HepG2 (cell line): ENCODE results near the gene PRMT5. TPM values are rescaled to one million over a fixed set of nuclear protein-coding genes. Genes with fewer than 3 reads are reported as not detected.

ENCODE experiments used
- AHR ChIP-seq: IDR thresholded peaks from 2 replicates; pipeline ENCODE4 v1.6.1; 2018; ENCODE audit warnings: missing genetic modification reagents, missing compliant biosample characterization
- CCAR2 ChIP-seq: fragments of 200-400 bp; formaldehyde crosslinking; optimal IDR thresholded peaks from 2 replicates; pipeline ENCODE3; 2018; ENCODE audit warnings: low read depth, mild to moderate bottlenecking, low read length, moderate library complexity
- CENPT ChIP-seq: sonication (generic); formaldehyde crosslinking; IDR thresholded peaks from 2 replicates; pipeline ENCODE4 v1.8.0; 2022; ENCODE audit warnings: low read depth, mild to moderate bottlenecking, moderate library complexity, missing genetic modification reagents
- EP300 ChIP-seq, 3 experiments: sonication (generic) in 1 of 3; formaldehyde crosslinking in 1 of 3; IDR thresholded peaks; 2 replicates each; pipeline versions ENCODE4 v1.5.1 to v1.6.1; 2011 to 2020; ENCODE audit warnings: low read depth in 2 of 3, low read length in 2 of 3, borderline replicate concordance in 1 of 3, improper control_type of control experiment in 1 of 3, mild to moderate bottlenecking in 1 of 3, missing genetic modification reagents in 1 of 3, moderate library complexity in 1 of 3
- GABPB1 ChIP-seq: IDR thresholded peaks from 2 replicates; pipeline ENCODE4 v1.6.1; 2016; ENCODE audit warnings: mild to moderate bottlenecking, missing genetic modification reagents, moderate library complexity, missing compliant biosample characterization
- HES4 ChIP-seq: sonication (generic); formaldehyde crosslinking; IDR thresholded peaks from 2 replicates; pipeline ENCODE4 v1.9.0; 2021; ENCODE audit warnings: mild to moderate bottlenecking, missing genetic modification reagents, borderline replicate concordance
- KAT8 ChIP-seq: IDR thresholded peaks from 2 replicates; pipeline ENCODE4 v1.6.1; 2016; ENCODE audit warnings: missing genetic modification reagents, missing compliant biosample characterization
- MTA1 ChIP-seq: sonication (generic); formaldehyde crosslinking; IDR thresholded peaks from 2 replicates; pipeline ENCODE4 v1.4.0; 2020; ENCODE audit warnings: missing genetic modification reagents, mild to moderate bottlenecking, borderline replicate concordance
- NFE2L1 ChIP-seq: sonication (generic); formaldehyde crosslinking; IDR thresholded peaks from 2 replicates; pipeline ENCODE4 v1.4.0; 2020; ENCODE audit warnings: missing genetic modification reagents, mild to moderate bottlenecking, borderline replicate concordance
- PHB2 ChIP-seq: fragments of 450-650 bp; IDR thresholded peaks from 2 replicates; pipeline ENCODE4 v1.6.1; 2018; ENCODE audit not compliant: partially characterized antibody
- PHF21A ChIP-seq: sonication (generic); formaldehyde crosslinking; IDR thresholded peaks from 2 replicates; pipeline ENCODE4 v1.5.0; 2020; ENCODE audit warnings: mild to moderate bottlenecking, missing genetic modification reagents
- RFX5 ChIP-seq: IDR thresholded peaks from 2 replicates; pipeline ENCODE4 v1.6.1; 2011; ENCODE audit warnings: low read depth, low read length, improper control_type of control experiment
- TMF1 ChIP-seq: sonication (generic); formaldehyde crosslinking; IDR thresholded peaks from 2 replicates; pipeline ENCODE4 v1.8.1; 2022; ENCODE audit warnings: low read depth, missing genetic modification reagents
- ZBTB21 ChIP-seq: sonication (generic); formaldehyde crosslinking; IDR thresholded peaks from 2 replicates; pipeline ENCODE4 v1.4.0; 2020; ENCODE audit warnings: missing genetic modification reagents
- ZFP36 ChIP-seq: fragments of 150-350 bp; IDR thresholded peaks from 2 replicates; pipeline ENCODE4 v1.6.1; 2018; ENCODE audit warnings: borderline replicate concordance, low read length, low read depth; ENCODE audit not compliant: partially characterized antibody
- ZFYVE20 ChIP-seq: sonication (generic); formaldehyde crosslinking; IDR thresholded peaks from 2 replicates; pipeline ENCODE4 v1.8.0; 2023; ENCODE audit warnings: low read depth, mild to moderate bottlenecking, moderate library complexity, missing genetic modification reagents, borderline replicate concordance
- ZNF207 ChIP-seq: fragments of 450-650 bp; IDR thresholded peaks from 2 replicates; pipeline ENCODE4 v1.6.1; 2016; ENCODE audit warnings: antibody characterized with exemption, borderline replicate concordance
- ZNF335 ChIP-seq: sonication (generic); formaldehyde crosslinking; IDR thresholded peaks from 2 replicates; pipeline ENCODE4 v1.4.0; 2020; ENCODE audit warnings: missing genetic modification reagents
- ZNF33B ChIP-seq: sonication (generic); formaldehyde crosslinking; IDR thresholded peaks from 2 replicates; pipeline ENCODE4 v1.5.1; 2020; ENCODE audit warnings: mild to moderate bottlenecking, missing genetic modification reagents
- ZNF350 ChIP-seq: sonication (generic); formaldehyde crosslinking; IDR thresholded peaks from 2 replicates; pipeline ENCODE4 v1.4.0; 2020; ENCODE audit warnings: mild to moderate bottlenecking, low read depth, missing genetic modification reagents, borderline replicate concordance
- ZNF431 ChIP-seq: sonication (generic); formaldehyde crosslinking; IDR thresholded peaks from 2 replicates; pipeline ENCODE4 v1.9.0; 2022; ENCODE audit warnings: missing genetic modification reagents, low read depth, mild to moderate bottlenecking, borderline replicate concordance
- ZNF547 ChIP-seq: sonication (generic); formaldehyde crosslinking; IDR thresholded peaks from 2 replicates; pipeline ENCODE4 v1.5.1; 2020; ENCODE audit warnings: mild to moderate bottlenecking, missing genetic modification reagents
- ZNF605 ChIP-seq: sonication (generic); formaldehyde crosslinking; IDR thresholded peaks from 2 replicates; pipeline ENCODE4 v1.8.0; 2022; ENCODE audit warnings: mild to moderate bottlenecking, missing genetic modification reagents
- ZNF652 ChIP-seq: IDR thresholded peaks from 2 replicates; pipeline ENCODE4 v1.6.1; 2016; ENCODE audit warnings: low read depth, borderline replicate concordance
- ZNF816 ChIP-seq: sonication (generic); formaldehyde crosslinking; IDR thresholded peaks from 2 replicates; pipeline ENCODE4 v1.8.0; 2022; ENCODE audit warnings: missing genetic modification reagents, mild to moderate bottlenecking, borderline replicate concordance
- polyA plus RNA-seq, 8 experiments: library from polyadenylated mRNA; depleted of rRNA in 3 of 8; stranded (reverse) in 7 of 8; unstranded in 1 of 8; fragments of >200 nt; fragmentation: Illumina TruSeq in 4 of 8; extraction: Trizol in 4 of 8; gene quantifications; 2 replicates each; pipeline versions ENCODE4 v1.2.1 to v1.2.3, GENCODE V29; 2011 to 2016; ENCODE audit warnings: low read depth in 4 of 8, missing spikeins in 1 of 8, mixed read lengths in 1 of 8; ENCODE audit not compliant: insufficient read depth in 1 of 8
- total RNA-seq, 5 experiments: library from RNA; depleted of rRNA; stranded (reverse); fragments of >200 nt; fragmentation: Illumina TruSeq; extraction: Trizol; gene quantifications; 2 replicates each; pipeline ENCODE4 v1.2.3, GENCODE V29; 2016; ENCODE audit warnings: low read depth in 1 of 5
- TF ChIP-seq, protein P1 (sequence below): sonication (generic); formaldehyde crosslinking; IDR thresholded peaks from 2 replicates; pipeline ENCODE4 v1.5.0; 2020; ENCODE audit warnings: missing genetic modification reagents
- TF ChIP-seq, protein P2 (sequence below): sonication (generic); formaldehyde crosslinking; IDR thresholded peaks from 2 replicates; pipeline ENCODE4 v1.5.1; 2020; ENCODE audit warnings: mild to moderate bottlenecking, missing genetic modification reagents, borderline replicate concordance

The PRMT5 gene
- total and polyA plus RNA-seq, 2 of the 13 experiments (the other 11 are each of a cell fraction or from before 2014, with no cell fraction given), result 210 to 354 TPM

DNA sequence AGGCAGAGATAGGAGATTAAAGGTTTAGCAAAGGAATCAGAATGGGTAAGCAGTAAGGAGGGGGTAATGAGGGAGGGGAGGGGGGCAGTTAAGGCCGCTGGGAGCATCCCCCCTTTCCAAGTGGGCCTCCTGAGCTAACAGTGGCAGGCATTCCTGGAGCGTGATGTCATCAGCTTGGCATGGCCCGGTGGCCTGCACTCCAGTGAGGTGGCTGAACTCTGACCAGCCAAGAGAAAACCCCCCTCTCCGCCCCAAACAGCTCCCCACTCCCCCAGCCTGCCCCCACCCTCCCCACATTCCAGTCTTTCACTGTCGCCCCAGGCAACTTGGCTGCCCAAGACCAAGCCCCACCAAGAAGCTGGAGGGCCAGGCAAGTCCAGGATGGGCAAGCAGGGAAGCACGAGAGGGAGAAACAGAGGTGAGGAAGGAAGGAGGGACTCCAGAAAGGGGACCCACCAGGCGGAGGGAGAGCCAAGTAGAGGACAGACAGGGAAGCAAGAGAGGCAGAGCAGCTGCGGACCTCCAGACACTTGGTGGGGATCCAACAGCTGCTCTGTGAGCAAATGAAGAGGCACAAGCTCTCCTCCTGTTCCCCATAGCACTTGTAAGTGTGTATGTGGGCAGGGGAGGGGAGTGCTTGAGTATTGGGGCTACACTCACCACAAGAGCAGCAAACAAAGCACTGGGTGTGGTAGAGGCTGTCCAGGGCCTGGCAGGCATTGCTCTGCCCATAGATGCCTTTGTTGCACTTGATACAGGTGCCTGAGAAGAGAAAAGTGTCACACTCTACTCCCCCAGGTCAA, 48.7 kb upstream of the PRMT5 start (continued):
- TF ChIP-seq CENPT (CRISPR knock-in tag), result no peak
- peak; percentile 90 for TF ChIP-seq ZBTB21 (CRISPR knock-in tag)
- peak; percentile 90; the same call in 1 of the 2 replicates for TF ChIP-seq NFE2L1 (CRISPR knock-in tag)
- peak; percentile 65 for TF ChIP-seq AHR (CRISPR knock-in tag)
- 0 out of 2 replicates have a peak, but pooled peaks have one; percentile 22 for TF ChIP-seq ZFYVE20 (CRISPR knock-in tag)
- TF ChIP-seq TMF1 (CRISPR knock-in tag), result no peak
- no peak for TF ChIP-seq PHB2
- no peak for TF ChIP-seq ZNF605
- TF ChIP-seq HES4 (CRISPR knock-in tag), result no peak
- TF ChIP-seq RFX5, result peak; percentile 52
- TF ChIP-seq CCAR2, result no peak
- TF ChIP-seq ZNF335, result no peak
- peak; percentile 98 to 99 for TF ChIP-seq EP300 (IDR thresholded peaks at IDR 0.05; ENCODE audit: low read depth in 2 of 2, low read length in 2 of 2)
- TF ChIP-seq EP300 (CRISPR knock-in tag; IDR thresholded peaks at IDR 0.05; ENCODE audit: borderline replicate concordance), result peak; percentile 96
- peak; percentile 65; the same call in 1 of the 2 replicates for TF ChIP-seq ZNF652 (CRISPR knock-in tag)
- no peak for TF ChIP-seq PHF21A (CRISPR knock-in tag)
- 0 out of 2 replicates have a peak, but pooled peaks have one; percentile 41 for TF ChIP-seq ZNF33B (CRISPR knock-in tag)
- TF ChIP-seq, protein P1, sequence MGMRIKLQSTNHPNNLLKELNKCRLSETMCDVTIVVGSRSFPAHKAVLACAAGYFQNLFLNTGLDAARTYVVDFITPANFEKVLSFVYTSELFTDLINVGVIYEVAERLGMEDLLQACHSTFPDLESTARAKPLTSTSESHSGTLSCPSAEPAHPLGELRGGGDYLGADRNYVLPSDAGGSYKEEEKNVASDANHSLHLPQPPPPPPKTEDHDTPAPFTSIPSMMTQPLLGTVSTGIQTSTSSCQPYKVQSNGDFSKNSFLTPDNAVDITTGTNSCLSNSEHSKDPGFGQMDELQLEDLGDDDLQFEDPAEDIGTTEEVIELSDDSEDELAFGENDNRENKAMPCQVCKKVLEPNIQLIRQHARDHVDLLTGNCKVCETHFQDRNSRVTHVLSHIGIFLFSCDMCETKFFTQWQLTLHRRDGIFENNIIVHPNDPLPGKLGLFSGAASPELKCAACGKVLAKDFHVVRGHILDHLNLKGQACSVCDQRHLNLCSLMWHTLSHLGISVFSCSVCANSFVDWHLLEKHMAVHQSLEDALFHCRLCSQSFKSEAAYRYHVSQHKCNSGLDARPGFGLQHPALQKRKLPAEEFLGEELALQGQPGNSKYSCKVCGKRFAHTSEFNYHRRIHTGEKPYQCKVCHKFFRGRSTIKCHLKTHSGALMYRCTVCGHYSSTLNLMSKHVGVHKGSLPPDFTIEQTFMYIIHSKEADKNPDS (CRISPR knock-in tag), result no peak
- TF ChIP-seq KAT8 (CRISPR knock-in tag), result peak; percentile 71
- TF ChIP-seq, protein P2, sequence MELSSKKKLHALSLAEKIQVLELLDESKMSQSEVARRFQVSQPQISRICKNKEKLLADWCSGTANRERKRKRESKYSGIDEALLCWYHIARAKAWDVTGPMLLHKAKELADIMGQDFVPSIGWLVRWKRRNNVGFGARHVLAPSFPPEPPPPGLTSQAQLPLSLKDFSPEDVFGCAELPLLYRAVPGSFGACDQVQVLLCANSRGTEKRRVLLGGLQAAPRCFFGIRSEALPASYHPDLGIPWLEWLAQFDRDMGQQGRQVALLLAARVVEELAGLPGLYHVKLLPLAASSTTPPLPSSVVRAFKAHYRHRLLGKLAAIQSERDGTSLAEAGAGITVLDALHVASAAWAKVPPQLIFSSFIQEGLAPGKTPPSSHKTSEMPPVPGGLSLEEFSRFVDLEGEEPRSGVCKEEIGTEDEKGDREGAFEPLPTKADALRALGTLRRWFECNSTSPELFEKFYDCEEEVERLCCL (CRISPR knock-in tag), result 0 out of 2 replicates have a peak, but pooled peaks have one; percentile 13
- peak; percentile 84; the same call in 1 of the 2 replicates for TF ChIP-seq ZNF547 (CRISPR knock-in tag)
- no peak for TF ChIP-seq ZFP36
- peak; percentile 100 for TF ChIP-seq MTA1 (CRISPR knock-in tag)
- TF ChIP-seq GABPB1, result peak; percentile 77
- TF ChIP-seq ZNF816, result no peak
- TF ChIP-seq ZNF431, result no peak
- peak; percentile 71 for TF ChIP-seq ZNF350 (CRISPR knock-in tag)
- TF ChIP-seq ZNF207, result no peak
